ENCODE results near the gene ACOX3. TPM values are rescaled to one million over a fixed set of nuclear protein-coding genes. Genes with fewer than 3 reads are reported as not detected.

Gene ACOX3
- total and polyA plus RNA-seq, 8 donors = 13.5 to 45.5 (median 32.8) TPM

- TF ChIP-seq CTCF (IDR thresholded peaks at IDR 0.05) (no peak), EP300 (IDR thresholded peaks at IDR 0.05) (no peak), POLR2AphosphoS5 (IDR thresholded peaks at IDR 0.05) (no peak), POLR2A (IDR thresholded peaks at IDR 0.05) (no peak)
- no peaks in the 10 kb centered on the region for H3K27me3 ChIP-seq
- no peak overlapping the region for H3K27ac ChIP-seq
- H3K4me1 ChIP-seq = peaks cover 8 to 26% (median 18%) of the 10 kb centered on the region in 4 donors
- intact Hi-C loops (cut with DNase I; ENCODE audit: low total_unique reads) = no loop called here
- no peak for DNase-seq
- H3K36me3 ChIP-seq = peaks cover 25 to 70% (median 66%) of the 10 kb centered on the region in 4 donors
- WGBS, 5 donors = 81 to 93% (median 86%) methylated on average over 2 of the region's 2 CpGs
- no peak overlapping the region for H3K4me3 ChIP-seq
- H3K9me3 ChIP-seq = no peaks in the 10 kb centered on the region
Measured at GRCh38 chr4:8414377-8414776, 26.1 kb downstream of the ACOX3 start.

- H3K9me3 ChIP-seq = no peaks in the 10 kb centered on the region
- 92 to 94% (median 93%) methylated on average over 5 of the region's 5 CpGs for WGBS, 5 donors
- H3K36me3 ChIP-seq = peaks cover 27 to 89% (median 86%) of the 10 kb centered on the region in 4 donors
- H3K27ac ChIP-seq = no peak overlapping the region
- no peak for DNase-seq
- intact Hi-C loops (cut with DNase I; ENCODE audit: low total_unique reads) = no loop called here
- H3K27me3 ChIP-seq = no peaks in the 10 kb centered on the region
- TF ChIP-seq POLR2A (IDR thresholded peaks at IDR 0.05) (no peak), CTCF (IDR thresholded peaks at IDR 0.05) (no peak), EP300 (IDR thresholded peaks at IDR 0.05) (no peak)
- H3K4me3 ChIP-seq = no peak overlapping the region
- H3K4me1 ChIP-seq = peaks cover 11 to 30% (median 18%) of the 10 kb centered on the region in 4 donors
Measured at GRCh38 chr4:8412288-8412687, 28.2 kb downstream of the ACOX3 start.

- no peaks in the 10 kb centered on the region for H3K27me3 ChIP-seq
- TF ChIP-seq EP300 (IDR thresholded peaks at IDR 0.05) (no peak), POLR2A (IDR thresholded peaks at IDR 0.05) (no peak), POLR2AphosphoS5 (IDR thresholded peaks at IDR 0.05) (no peak), CTCF (IDR thresholded peaks at IDR 0.05) (no peak)
- intact Hi-C loops (cut with DNase I; ENCODE audit: low total_unique reads) = no loop called here
- peaks cover 27 to 89% (median 85%) of the 10 kb centered on the region in 4 donors for H3K36me3 ChIP-seq
- 78 to 91% (median 86%) methylated on average over 13 of the region's 13 CpGs for WGBS, 5 donors
- no peak for DNase-seq
- no peak overlapping the region for H3K27ac ChIP-seq
- H3K9me3 ChIP-seq = no peaks in the 10 kb centered on the region
- no peak overlapping the region for H3K4me3 ChIP-seq
- peaks cover 11 to 30% (median 18%) of the 10 kb centered on the region in 4 donors for H3K4me1 ChIP-seq
Measured at GRCh38 chr4:8411351-8412180, 29.0 kb downstream of the ACOX3 start.

- peak overlapping the region in 1 of 5 donors; percentile 12 for H3K27ac ChIP-seq
- no peaks in the 10 kb centered on the region for H3K27me3 ChIP-seq
- 58 to 72% (median 66%) methylated on average over 15 to 26 of the region's 26 CpGs for WGBS, 5 donors
- H3K4me3 ChIP-seq = no peak overlapping the region
- TF ChIP-seq POLR2AphosphoS5 (IDR thresholded peaks at IDR 0.05) = peak in 1 of 3 donors; percentile 29
- no peak for TF ChIP-seq EP300 (IDR thresholded peaks at IDR 0.05)
- peak in 2 of 7 experiments; percentile 21 to 42 for TF ChIP-seq CTCF (IDR thresholded peaks at IDR 0.05)
- TF ChIP-seq POLR2A (IDR thresholded peaks at IDR 0.05) = no peak
- DNase-seq = peak; percentile 81 to 84
- H3K36me3 ChIP-seq = peaks cover 29 to 89% (median 85%) of the 10 kb centered on the region in 4 donors
- H3K9me3 ChIP-seq = no peaks in the 10 kb centered on the region
- H3K4me1 ChIP-seq = peaks cover 11 to 30% (median 18%) of the 10 kb centered on the region in 4 donors
- intact Hi-C loops (cut with DNase I; ENCODE audit: low total_unique reads) = no loop called here
Measured at GRCh38 chr4:8410641-8411271, 29.8 kb downstream of the ACOX3 start.

All from stomach (tissue), 9 donors.